HK-2 (cell line): ENCODE results near the gene RLF.
"Not testable (repeated sequence)": the region's sequence is repeated elsewhere in the genome, so short reads cannot be mapped to it uniquely, and the experiment has no call there.

Source experiments
- DNase-seq: peaks from one replicate; pipeline ENCODE4 v3.0.0-alpha.2; 2018; ENCODE audit not compliant: unreplicated experiment

The RLF gene

DNA sequence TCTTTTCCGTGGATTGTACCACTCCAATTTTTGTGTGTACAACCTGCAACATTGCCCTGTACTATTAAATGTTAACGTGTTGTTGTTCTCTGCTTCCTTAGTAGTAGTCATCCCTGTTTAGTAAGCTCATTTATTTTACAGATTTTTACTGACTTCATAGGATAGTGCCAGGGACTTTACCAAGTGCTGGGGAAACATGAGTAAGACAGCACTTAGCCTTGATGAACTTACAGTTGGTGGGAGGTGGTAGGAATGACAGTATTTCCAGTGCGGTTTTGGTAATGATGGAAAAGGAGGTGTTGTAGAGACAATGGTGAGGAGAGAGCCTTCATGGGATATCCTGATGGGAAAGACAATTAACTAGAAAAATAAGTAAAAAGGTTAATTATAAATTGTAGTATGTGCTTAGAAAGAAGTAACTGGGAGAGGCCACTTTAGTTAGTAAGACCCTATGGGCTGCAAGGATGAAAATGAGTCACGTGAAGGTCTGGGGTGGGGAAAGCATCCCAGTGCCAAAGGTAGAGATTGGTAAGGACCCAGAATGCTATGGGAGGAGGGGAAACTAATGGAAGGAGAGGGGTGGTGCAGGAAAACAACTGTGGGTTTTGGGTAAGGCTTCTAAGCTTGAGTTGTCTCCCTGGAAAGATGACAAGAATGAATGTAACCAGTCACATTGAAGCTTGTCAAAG, 1.7 kb downstream of the RLF start:
- DNase-seq, result no peak

- no peak for DNase-seq
Measured at GRCh38 chr1:40167317-40167716, 6.1 kb downstream of the RLF start.

DNA sequence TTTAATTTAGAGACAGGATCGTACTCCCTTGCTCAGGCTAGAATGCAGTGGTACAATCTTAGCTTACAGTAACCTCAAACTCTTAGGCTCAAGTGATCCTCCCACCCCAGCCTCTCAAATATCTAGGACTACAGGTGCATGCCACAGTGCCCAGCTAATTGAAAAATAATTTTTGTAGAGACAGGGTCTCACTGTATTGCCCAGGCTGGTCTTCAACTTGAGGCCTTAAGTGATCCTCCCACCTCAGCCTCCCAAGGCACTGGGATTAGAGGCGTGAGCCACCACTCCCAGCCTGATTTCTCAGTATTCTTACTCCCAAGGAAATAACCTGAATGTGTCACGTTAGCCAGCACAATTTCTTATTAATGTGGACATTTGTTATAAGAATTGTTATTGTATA, 9.8 kb downstream of the RLF start:
- no peak for DNase-seq

DNA sequence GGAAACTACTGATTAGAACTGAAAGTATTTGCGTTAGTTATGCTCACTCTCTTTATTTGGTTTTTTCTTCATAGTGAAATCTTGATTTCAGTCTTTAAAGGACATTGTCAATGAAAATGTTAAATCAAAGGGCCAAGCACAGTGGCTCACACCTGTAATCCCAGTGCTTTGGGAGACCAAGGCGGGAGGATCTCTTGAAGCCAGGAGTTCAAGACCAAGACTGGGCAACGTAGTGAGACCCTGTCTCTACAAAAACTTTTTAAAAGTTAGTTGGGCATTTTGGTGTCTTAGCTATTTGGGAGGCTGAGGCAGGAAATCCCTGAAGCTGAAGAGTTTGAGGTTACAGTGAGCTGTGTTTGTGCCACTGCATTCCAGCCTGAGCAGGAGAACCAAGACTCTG, 13.6 kb downstream of the RLF start:
- no peak for DNase-seq

DNA sequence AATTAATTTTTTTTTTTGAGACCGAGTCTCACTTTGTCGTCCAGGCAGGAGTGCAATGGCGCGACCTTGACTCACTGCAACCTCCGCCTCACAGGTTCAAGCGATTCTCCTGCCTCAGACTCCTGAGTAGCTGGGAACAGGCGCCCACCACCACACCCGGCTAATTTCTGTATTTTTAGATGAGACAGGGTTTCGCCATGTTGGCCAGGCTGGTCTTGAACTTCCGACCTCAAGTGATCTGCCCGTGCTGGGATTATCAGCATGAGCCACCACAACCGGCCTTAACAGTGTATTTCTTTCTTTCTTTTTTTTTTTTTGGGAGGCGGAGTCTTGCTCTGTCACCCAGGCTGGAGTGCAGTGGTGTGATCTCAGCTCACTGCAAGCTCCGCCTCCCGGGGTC, 15.8 kb downstream of the RLF start:
- not testable (repeated sequence) for DNase-seq

- DNase-seq, result no peak
Measured at GRCh38 chr1:40178200-40178599, 17.0 kb downstream of the RLF start.

- DNase-seq, result no peak
Measured at GRCh38 chr1:40179496-40180089, 18.4 kb downstream of the RLF start.

- no peak for DNase-seq
Measured at GRCh38 chr1:40183055-40183710, 22.0 kb downstream of the RLF start.

- DNase-seq, result no peak
Measured at GRCh38 chr1:40184193-40184592, 23.0 kb downstream of the RLF start.

DNA sequence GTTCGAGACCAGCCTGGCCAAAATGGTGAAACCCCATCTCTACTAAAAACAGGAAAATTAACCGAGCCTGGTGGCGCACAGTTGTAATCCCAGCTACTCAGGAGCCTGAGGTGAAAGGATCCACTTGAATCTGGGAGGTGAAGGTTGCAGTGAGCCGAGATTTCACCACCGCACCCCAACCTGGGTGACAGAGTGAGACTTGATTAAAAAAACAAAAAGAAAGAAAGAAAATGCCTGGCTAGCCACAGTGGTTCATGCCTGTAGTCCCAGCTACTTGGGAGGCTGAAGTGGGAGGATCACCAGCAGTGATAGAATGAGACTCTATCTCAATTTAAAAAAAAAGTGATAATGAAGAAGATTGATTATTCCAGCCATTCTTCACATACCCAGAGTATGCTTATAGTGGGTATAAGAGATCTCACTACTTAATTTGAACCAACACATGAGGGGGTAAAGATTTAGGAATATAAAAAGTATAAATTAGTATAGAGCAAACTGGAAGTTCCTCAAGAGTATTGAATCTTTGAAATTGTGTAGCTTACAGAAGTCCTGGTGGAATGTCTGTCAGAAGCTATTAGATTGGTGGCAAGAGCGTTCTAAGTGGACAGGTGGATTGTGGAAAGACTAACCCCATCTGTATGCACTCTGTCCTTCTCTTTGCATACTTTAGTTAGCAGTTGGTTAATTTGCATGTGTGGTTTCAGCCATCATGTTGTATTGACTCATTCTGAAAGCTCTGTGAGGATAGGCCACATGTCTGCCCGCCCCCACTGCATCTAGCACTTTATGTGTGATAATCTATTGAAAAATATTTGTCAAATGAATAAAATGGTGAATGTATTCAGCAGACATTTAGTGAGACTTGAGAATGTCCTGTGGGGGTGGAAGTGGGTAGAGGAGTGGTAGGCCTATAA, 25.0 kb downstream of the RLF start:
- no peak for DNase-seq

DNA sequence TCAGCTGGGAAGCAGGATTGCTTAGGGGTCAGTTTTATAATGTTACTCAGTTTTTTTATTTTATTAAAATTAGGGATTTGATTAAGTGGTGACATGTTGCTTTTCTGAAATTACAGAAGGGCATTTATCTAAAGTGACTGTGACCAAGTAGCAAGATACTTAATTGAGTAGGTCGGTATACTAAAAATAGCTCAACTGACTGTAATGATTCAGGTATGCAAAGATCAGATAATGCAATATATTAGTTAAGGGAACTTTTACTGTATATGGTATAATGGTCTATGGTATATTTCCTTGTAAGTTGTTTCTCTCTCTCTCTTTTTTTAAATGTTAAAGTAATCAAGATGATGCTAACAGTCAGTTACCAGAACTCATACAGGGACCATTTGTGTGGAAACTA, 26.2 kb downstream of the RLF start:
- DNase-seq, result no peak

DNA sequence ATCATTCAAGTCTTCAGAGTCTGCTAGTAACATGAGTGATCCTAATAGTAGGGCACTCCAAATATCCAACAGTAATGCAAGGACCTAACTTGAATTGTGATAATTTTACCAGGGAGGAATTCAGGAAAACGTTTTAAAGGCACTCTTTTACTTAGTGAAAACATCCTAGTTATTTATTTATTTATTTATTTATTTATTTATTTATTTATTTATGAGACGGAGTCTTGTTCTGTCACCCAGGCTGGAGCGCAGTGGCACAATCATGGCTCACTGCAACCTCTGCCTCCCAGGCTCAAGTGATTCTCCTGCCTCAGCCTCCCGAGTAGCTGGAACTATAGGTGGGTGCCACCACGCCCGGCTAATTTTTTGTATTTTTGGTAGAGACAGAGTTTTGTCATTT, 33.5 kb downstream of the RLF start:
- not testable (repeated sequence) for DNase-seq

GRCh38 chr1:40197656-40198055, 36.5 kb downstream of the RLF start:
- no peak for DNase-seq

GRCh38 chr1:40199126-40199525, 37.9 kb downstream of the RLF start:
- no peak for DNase-seq

- DNase-seq, result no peak
Measured at GRCh38 chr1:40204856-40205255, 43.7 kb downstream of the RLF start.

GRCh38 chr1:40210511-40211204, 49.5 kb downstream of the RLF start:
- DNase-seq, result no peak

GRCh38 chr1:40218333-40218732, 57.1 kb downstream of the RLF start:
- no peak for DNase-seq

- DNase-seq, result not testable (repeated sequence)
Measured at GRCh38 chr1:40221471-40221905, 60.3 kb downstream of the RLF start.

- DNase-seq, result no peak
Measured at GRCh38 chr1:40221977-40222772, 61.0 kb downstream of the RLF start.

DNA sequence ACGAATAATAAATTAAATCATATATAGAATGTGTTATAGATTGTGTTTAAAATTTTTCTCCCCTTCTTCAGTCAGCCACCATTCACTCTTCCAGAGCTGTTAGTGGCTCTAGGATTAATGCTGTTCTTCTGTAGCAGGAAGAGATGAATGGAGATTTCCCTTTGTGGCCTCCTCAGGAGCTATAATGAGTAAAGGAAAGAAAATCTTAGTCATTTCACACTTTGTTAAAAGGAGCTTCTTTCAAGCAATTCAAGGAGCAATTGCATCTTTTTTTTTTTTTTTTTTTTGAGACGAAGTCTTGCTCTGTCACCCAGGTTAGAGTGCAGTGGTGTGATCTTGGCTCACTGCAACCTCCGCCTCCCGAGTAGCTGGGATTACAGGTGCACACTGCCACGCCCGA, 62.9 kb downstream of the RLF start:
- DNase-seq, result no peak

DNA sequence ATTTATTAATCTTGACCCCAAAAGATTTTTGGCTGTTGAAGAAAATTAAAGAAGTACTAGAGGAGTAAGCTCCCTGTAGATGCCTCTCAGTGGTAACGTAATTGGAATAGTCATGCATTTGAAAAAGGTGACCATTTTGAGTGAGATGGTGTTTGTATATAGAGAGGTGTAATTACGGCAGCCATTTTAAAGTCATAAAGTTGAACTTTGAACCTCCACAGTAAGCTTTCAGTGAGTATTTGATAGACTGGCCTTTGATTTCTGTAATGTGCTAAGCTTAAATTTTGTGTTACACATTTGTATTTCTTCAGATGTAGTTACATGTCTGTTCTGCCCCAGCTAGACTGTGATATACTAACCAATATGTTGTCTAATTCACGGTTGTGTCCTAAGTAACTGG, 65.0 kb downstream of the RLF start:
- DNase-seq, result no peak
